NB4 (cell line): Measurements from ENCODE around the gene RPL13A.

Source experiments
- DNase-seq: peaks from one replicate; pipeline ENCODE4 v3.0.0; 2010; ENCODE audit warnings: low read depth
- H3K4me3 ChIP-seq: one replicate; pipeline ENCODE4 v1.5.1; 2011; ENCODE audit warnings: mild to moderate bottlenecking, low read depth, low read length, moderate library complexity
- MYC ChIP-seq: IDR thresholded peaks from 2 replicates; pipeline ENCODE4 v1.6.1; 2011; ENCODE audit warnings: low read depth, low read length
- POLR2A ChIP-seq: IDR thresholded peaks from 2 replicates; pipeline ENCODE4 v1.6.1; 2011; ENCODE audit warnings: mild to moderate bottlenecking; ENCODE audit not compliant: insufficient read length; ENCODE audit errors: extremely low read depth
- TF ChIP-seq, protein P1 (sequence below): IDR thresholded peaks from 2 replicates; pipeline ENCODE4 v1.6.1; 2011; ENCODE audit warnings: low read depth, low read length
- TF ChIP-seq, protein P2 (sequence below): IDR thresholded peaks from one replicate; pipeline ENCODE4 v1.5.1; 2012; ENCODE audit warnings: low read depth, low read length

The RPL13A gene

DNA sequence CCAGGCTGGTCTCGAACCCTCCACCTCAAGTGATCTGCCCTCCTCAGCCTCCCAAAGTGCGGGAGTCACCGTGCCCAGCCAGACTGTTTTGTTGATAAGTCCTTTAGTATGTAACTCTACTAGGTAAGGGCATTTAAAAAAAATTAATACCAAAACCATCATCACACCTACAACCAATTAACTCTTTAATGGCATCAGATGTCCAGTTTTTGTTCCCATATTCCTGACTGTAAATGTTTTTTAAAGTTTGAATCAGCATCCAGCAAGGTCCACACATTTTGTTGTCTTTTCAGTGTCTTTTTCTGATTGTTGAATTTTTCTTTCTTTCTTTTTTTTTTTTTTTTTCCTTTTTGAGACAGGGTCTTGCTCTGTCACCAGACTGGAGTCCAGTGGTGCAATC, 30.6 kb downstream of the RPL13A start:
- DNase-seq: no peak
- TF ChIP-seq MYC (no peak), POLR2A (no peak)
- TF ChIP-seq, protein P1, sequence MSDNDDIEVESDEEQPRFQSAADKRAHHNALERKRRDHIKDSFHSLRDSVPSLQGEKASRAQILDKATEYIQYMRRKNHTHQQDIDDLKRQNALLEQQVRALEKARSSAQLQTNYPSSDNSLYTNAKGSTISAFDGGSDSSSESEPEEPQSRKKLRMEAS: no peak
- TF ChIP-seq, protein P2, sequence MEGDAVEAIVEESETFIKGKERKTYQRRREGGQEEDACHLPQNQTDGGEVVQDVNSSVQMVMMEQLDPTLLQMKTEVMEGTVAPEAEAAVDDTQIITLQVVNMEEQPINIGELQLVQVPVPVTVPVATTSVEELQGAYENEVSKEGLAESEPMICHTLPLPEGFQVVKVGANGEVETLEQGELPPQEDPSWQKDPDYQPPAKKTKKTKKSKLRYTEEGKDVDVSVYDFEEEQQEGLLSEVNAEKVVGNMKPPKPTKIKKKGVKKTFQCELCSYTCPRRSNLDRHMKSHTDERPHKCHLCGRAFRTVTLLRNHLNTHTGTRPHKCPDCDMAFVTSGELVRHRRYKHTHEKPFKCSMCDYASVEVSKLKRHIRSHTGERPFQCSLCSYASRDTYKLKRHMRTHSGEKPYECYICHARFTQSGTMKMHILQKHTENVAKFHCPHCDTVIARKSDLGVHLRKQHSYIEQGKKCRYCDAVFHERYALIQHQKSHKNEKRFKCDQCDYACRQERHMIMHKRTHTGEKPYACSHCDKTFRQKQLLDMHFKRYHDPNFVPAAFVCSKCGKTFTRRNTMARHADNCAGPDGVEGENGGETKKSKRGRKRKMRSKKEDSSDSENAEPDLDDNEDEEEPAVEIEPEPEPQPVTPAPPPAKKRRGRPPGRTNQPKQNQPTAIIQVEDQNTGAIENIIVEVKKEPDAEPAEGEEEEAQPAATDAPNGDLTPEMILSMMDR: no peak
- no peak overlapping the region for H3K4me3 ChIP-seq

DNA sequence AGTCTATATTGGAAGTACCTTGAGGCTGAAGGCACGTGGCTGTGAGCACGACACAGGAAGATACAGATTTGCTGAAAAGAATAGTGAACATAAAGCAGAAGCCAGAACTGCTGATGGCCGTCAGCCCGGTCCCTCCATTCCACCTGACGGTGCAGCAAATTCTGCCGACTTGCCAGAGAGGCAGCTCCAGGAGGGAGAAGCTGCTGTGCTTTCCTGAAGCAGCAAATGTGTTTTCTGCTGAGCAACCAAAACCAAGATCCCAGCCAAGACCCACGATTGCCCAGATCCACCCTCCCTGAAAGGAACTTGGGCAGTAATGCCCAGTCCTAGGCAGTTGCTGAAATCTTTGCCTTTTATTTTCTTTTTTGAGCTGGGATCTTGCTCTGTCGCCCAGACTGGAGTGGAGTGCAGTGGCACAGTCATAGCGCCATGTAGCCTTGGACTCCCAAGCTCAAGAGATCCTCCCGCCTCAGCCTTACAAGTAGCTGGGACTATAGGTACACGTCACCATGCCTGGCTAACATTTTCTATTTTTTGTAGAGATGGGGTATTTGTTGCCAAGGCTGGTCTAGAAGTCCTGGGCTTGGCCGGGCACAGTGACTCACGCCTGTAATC, 33.4 kb downstream of the RPL13A start:
- DNase-seq: no peak
- TF ChIP-seq, protein P2: no peak
- TF ChIP-seq, protein P1: no peak
- no peak for TF ChIP-seq POLR2A
- no peak for TF ChIP-seq MYC
- no peak overlapping the region for H3K4me3 ChIP-seq

DNA sequence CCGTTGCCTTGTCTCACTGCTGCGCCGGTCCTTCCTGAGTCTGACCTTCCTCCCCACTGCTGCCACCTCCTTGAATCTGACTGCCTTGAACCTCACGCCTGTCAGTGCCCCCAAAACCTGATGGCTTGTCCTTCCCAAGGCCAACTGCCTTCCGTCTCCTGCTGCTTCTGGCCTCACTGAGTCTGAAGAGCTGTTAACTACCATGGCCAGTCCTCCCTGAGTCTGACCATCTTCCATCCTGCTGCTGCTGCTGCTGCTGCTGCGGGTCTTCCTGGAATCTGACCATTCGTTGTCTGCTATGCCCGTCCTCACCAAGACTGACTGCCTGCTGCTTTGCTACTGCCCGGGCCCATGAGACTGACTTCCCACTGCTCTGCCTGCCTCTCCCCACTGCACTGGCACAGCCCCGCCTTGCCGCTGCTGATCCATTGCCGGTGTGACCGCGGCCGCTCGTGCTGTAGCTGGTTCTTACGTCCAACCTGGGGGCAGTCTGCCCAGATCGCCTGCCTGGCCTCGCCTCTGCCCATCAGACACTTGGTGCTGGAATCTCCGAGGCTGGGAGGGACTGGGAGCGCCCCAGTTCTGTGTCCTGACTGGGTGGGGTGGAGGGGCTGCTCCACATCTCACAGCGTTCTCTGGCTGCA, 37.5 kb downstream of the RPL13A start:
- TF ChIP-seq MYC (no peak), POLR2A (no peak)
- TF ChIP-seq, protein P1: no peak
- TF ChIP-seq, protein P2: no peak
- no peak for DNase-seq
- H3K4me3 ChIP-seq: no peak overlapping the region

DNA sequence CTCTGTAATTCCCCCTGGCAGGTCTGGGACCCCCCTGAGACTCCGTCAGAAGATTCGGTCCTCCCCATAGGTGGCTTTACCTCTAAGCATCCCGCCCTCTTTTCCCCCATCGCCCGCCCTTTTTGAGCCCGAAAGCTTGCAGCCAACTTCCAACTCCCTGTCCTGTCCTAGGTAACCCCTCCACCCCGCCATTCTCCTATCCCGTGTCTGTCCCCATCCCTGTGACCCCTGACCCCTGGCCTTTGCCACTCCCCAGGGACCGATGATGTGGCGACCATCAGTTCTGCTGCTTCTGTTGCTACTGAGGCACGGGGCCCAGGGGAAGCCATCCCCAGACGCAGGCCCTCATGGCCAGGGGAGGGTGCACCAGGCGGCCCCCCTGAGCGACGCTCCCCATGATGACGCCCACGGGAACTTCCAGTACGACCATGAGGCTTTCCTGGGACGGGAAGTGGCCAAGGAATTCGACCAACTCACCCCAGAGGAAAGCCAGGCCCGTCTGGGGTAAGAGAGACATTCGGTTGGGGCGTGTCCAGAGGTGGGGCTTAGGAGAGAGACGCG, 40.9 kb downstream of the RPL13A start:
- no peak for DNase-seq
- TF ChIP-seq, protein P2: no peak
- TF ChIP-seq, protein P1: no peak
- TF ChIP-seq POLR2A (no peak), MYC (no peak)
- no peak overlapping the region for H3K4me3 ChIP-seq

DNA sequence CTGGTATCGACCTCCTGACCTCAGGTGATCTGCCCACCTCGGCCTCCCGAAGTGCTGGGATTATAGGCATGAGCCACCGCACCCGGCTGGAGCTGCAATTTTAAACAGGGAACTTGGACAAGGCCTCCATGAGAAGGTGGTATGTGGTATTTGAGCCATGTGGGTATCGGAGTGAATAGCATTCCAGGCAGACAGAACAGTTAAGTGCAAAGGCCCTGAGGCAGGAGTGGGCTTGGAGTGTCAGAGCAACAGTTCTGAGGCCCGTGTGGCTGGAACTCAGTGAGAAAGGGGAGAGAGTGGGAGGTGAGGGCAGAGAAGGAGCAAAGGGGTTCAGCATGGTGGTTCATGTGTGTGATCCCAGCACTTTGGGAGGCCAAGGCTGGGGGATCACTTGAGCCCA, 43.3 kb downstream of the RPL13A start:
- no peak for TF ChIP-seq POLR2A
- TF ChIP-seq MYC: no peak
- TF ChIP-seq, protein P1: no peak
- TF ChIP-seq, protein P2: no peak
- no peak for DNase-seq
- no peak overlapping the region for H3K4me3 ChIP-seq
